Omental fat pad (tissue), 4 donors: ENCODE measurements around the gene MDN1. TPM values are rescaled to one million over a fixed set of nuclear protein-coding genes. Genes with fewer than 3 reads are reported as not detected.
"Not testable (repeated sequence)": the region's sequence is repeated elsewhere in the genome, so short reads cannot be mapped to it uniquely, and the experiment has no call there.

Source experiments
- ATAC-seq: fragments of 150-250 bp; one replicate; pipeline ENCODE4 v1.9.1; 2016; ENCODE audit warnings: mild to moderate bottlenecking, moderate library complexity; ENCODE audit not compliant: low FRiP score
- DNase-seq: peaks from one replicate; pipeline ENCODE4 v3.0.0-alpha.2; 2019; ENCODE audit warnings: low spot score
- CTCF ChIP-seq, 3 donors: fragments of 450-650 bp; IDR thresholded peaks; one replicate each; pipeline ENCODE4 v1.5.1; 2016 to 2017; ENCODE audit warnings: antibody characterized with exemption in 3 of 3, mild to moderate bottlenecking in 3 of 3, moderate library complexity in 2 of 3
- total RNA-seq, 4 donors: library from RNA; depleted of rRNA; stranded (reverse); fragments of >200 nt; gene quantifications; one replicate each; pipeline ENCODE4 v1.1.0, GENCODE V29; 2016

The MDN1 gene
- total RNA-seq, 4 donors from 2014 or later: 21.6 to 58.5 (median 33.3) TPM

GRCh38 chr6:89793586-89793985 lies 26.0 kb downstream of the MDN1 start:
- DNase-seq: no peak
- ATAC-seq: no peak
- TF ChIP-seq CTCF (IDR thresholded peaks at IDR 0.05): no peak

GRCh38 chr6:89792881-89793280 lies 26.7 kb downstream of the MDN1 start:
- no peak for ATAC-seq
- no peak for TF ChIP-seq CTCF (IDR thresholded peaks at IDR 0.05)
- no peak for DNase-seq

- TF ChIP-seq CTCF (IDR thresholded peaks at IDR 0.05): no peak
- no peak for ATAC-seq
- DNase-seq: no peak
These were observed 29.2 kb downstream of the MDN1 start for GRCh38 chr6:89790403-89790802.

- DNase-seq (no peak), ATAC-seq (no peak)
- TF ChIP-seq CTCF (IDR thresholded peaks at IDR 0.05): no peak
These were observed 29.6 kb downstream of the MDN1 start for GRCh38 chr6:89789980-89790379.

- ATAC-seq (no peak), DNase-seq (no peak)
- TF ChIP-seq CTCF (IDR thresholded peaks at IDR 0.05): no peak
These were observed 31.8 kb downstream of the MDN1 start for GRCh38 chr6:89787660-89788328.

GRCh38 chr6:89786970-89787369 lies 32.6 kb downstream of the MDN1 start:
- no peak for ATAC-seq
- no peak for DNase-seq
- no peak for TF ChIP-seq CTCF (IDR thresholded peaks at IDR 0.05)

GRCh38 chr6:89784838-89785237 lies 34.8 kb downstream of the MDN1 start:
- no peak for TF ChIP-seq CTCF (IDR thresholded peaks at IDR 0.05)
- no peak for ATAC-seq
- no peak for DNase-seq

- not testable (repeated sequence) for DNase-seq
These were observed 36.3 kb downstream of the MDN1 start for GRCh38 chr6:89783293-89783692.

More at GRCh38 chr6:89783293-89783692, 36.3 kb downstream of the MDN1 start:
- not testable (repeated sequence) for ATAC-seq
